GM12891 (cell line): Measurements from ENCODE around the gene CHPF2.

ENCODE experiments used
- POLR2AphosphoS5 ChIP-seq: IDR thresholded peaks from 2 replicates; pipeline ENCODE4 v1.6.1; 2011; ENCODE audit warnings: low read depth, low read length, control low read depth
- SPI1 ChIP-seq: IDR thresholded peaks from 2 replicates; pipeline ENCODE4 v1.6.1; 2011; ENCODE audit warnings: low read depth, low read length, control low read depth

DNA sequence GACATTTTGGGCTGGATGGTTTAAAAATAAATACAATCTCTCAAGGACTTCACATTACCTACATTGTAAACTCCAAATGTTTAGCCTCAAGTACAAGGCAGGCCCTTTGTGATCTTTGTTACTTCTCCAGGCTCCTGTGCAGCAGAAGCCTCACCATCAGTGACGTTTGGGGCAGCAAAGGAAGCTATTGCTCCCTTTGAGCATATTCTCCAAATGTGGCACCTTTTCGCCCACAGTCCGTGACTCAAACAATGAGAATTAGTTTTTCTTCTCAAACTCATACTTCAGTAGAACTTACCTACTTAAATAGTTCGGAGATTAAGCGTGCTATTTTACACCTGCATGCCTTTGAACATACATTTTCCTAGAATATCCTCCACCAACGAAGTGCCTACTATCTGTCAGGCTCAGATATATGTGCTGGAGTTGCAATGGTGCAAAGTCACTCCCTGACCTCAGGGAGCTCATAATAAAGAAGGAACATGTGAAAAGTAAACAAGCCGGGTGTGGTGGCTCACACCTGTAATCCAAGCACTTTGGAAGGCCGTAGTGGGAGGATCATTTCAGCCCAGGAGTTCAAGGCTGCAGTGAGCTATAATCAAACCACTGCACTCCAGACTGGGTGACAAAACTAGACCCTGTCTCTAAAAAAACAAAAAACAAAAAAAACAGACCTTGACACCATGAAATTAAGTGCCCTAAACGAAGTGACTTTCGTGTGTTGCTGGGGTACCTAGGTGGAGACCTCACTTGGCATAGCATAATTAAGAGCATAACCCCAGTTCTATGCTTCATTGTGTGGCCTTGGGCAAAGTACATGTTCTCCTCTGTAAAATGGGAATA, 4.0 kb upstream of the CHPF2 start:
- TF ChIP-seq SPI1: no peak
- no peak for TF ChIP-seq POLR2AphosphoS5
